GM12875 (cell line): ENCODE results near the gene CCDC51.
"Not testable (repeated sequence)": the region's sequence is repeated elsewhere in the genome, so short reads cannot be mapped to it uniquely, and the experiment has no call there.

ENCODE experiments used
- H3K4me3 ChIP-seq: one replicate; pipeline ENCODE4 v1.5.1; 2011; ENCODE audit warnings: low read depth, low read length, control low read depth
- TF ChIP-seq, protein P1 (sequence below): IDR thresholded peaks from 2 replicates; pipeline ENCODE4 v1.5.1; 2011; ENCODE audit warnings: low read depth, mild to moderate bottlenecking, control low read depth, inconsistent platforms, low read length, moderate library complexity, borderline replicate concordance; ENCODE audit not compliant: insufficient read depth

CCDC51 gene

GRCh38 chr3:48405343-48405881, 34.5 kb downstream of the CCDC51 start:
- TF ChIP-seq, protein P1, sequence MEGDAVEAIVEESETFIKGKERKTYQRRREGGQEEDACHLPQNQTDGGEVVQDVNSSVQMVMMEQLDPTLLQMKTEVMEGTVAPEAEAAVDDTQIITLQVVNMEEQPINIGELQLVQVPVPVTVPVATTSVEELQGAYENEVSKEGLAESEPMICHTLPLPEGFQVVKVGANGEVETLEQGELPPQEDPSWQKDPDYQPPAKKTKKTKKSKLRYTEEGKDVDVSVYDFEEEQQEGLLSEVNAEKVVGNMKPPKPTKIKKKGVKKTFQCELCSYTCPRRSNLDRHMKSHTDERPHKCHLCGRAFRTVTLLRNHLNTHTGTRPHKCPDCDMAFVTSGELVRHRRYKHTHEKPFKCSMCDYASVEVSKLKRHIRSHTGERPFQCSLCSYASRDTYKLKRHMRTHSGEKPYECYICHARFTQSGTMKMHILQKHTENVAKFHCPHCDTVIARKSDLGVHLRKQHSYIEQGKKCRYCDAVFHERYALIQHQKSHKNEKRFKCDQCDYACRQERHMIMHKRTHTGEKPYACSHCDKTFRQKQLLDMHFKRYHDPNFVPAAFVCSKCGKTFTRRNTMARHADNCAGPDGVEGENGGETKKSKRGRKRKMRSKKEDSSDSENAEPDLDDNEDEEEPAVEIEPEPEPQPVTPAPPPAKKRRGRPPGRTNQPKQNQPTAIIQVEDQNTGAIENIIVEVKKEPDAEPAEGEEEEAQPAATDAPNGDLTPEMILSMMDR: no peak
- H3K4me3 ChIP-seq: no peak overlapping the region

- TF ChIP-seq, protein P1: no peak
- H3K4me3 ChIP-seq: no peak overlapping the region
Observed at GRCh38 chr3:48404440-48405342, 35.2 kb downstream of the CCDC51 start.

GRCh38 chr3:48403533-48404439, 36.1 kb downstream of the CCDC51 start:
- no peak overlapping the region for H3K4me3 ChIP-seq
- TF ChIP-seq, protein P1: no peak

DNA sequence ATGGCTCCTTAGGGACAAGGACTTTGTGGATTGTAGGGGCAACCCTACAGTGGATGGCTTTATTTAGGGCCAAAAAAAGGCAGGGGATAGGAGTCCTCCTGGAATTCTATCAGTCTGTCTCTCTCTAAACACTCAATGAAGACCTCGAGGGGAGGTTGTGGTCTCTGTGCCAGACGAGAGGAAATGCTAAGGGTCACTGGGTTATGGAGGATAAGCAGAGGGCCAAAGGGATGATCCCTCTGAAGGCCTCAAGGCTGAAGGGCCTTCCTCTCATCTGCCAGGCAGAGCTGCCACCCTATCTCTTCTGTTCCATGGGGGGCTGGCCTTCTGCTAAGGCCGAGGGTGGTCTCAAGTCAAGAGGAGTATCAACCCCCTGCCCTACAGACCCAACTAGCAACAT, 37.0 kb downstream of the CCDC51 start:
- H3K4me3 ChIP-seq: no peak overlapping the region
- TF ChIP-seq, protein P1: no peak

GRCh38 chr3:48402281-48402732, 37.6 kb downstream of the CCDC51 start:
- TF ChIP-seq, protein P1: no peak
- no peak overlapping the region for H3K4me3 ChIP-seq

- H3K4me3 ChIP-seq: not testable (repeated sequence)
Observed at GRCh38 chr3:48401434-48401901, 38.5 kb downstream of the CCDC51 start.

GRCh38 chr3:48400824-48401433, 39.0 kb downstream of the CCDC51 start:
- no peak overlapping the region for H3K4me3 ChIP-seq
- TF ChIP-seq, protein P1: peak; percentile 72; the same call in 1 of the 2 replicates
